Measurements from ENCODE around the gene BANP.

- TF ChIP-seq TAF1 (IDR thresholded peaks at IDR 0.05; ENCODE audit: low read depth, low read length) (no peak), POLR2A (IDR thresholded peaks at IDR 0.05; ENCODE audit: low read depth, low read length) (no peak), PAX5 (IDR thresholded peaks at IDR 0.05; ENCODE audit: insufficient read depth, low read length, severe bottlenecking) (no peak), SPI1 (IDR thresholded peaks at IDR 0.05; ENCODE audit: low read depth, low read length) (no peak), POLR2AphosphoS5 (IDR thresholded peaks at IDR 0.05; ENCODE audit: low read depth, low read length) (no peak)
Observed at GRCh38 chr16:88072571-88073001, 121.4 kb downstream of the BANP start.
